Activated naive CD4-positive, alpha-beta T cell treated with anti-CD3 and anti-CD28 coated beads, Interleukin-2, amount 50 U/mL, for 24 hours (primary cell): ENCODE results near the gene CRLF1.
"Not testable (repeated sequence)": the region's sequence is repeated elsewhere in the genome, so short reads cannot be mapped to it uniquely, and the experiment has no call there.

Experiments used
- H3K27ac Mint-ChIP-seq: one replicate; pipeline ENCODE4 v1.8.0; 2021; ENCODE audit warnings: mild to moderate bottlenecking, mixed read lengths
- H3K27me3 Mint-ChIP-seq: one replicate; pipeline ENCODE4 v1.8.0; 2021; ENCODE audit warnings: mixed read lengths
- H3K36me3 Mint-ChIP-seq: one replicate; pipeline ENCODE4 v1.8.0; 2021; ENCODE audit warnings: mixed read lengths
- H3K4me1 Mint-ChIP-seq: one replicate; pipeline ENCODE4 v1.8.0; 2021; ENCODE audit warnings: mixed read lengths
- H3K4me3 Mint-ChIP-seq: one replicate; pipeline ENCODE4 v1.8.0; 2021; ENCODE audit warnings: mild to moderate bottlenecking, mixed read lengths
- H3K9me3 Mint-ChIP-seq: one replicate; pipeline ENCODE4 v1.8.0; 2021; ENCODE audit warnings: mixed read lengths

CRLF1 gene

DNA sequence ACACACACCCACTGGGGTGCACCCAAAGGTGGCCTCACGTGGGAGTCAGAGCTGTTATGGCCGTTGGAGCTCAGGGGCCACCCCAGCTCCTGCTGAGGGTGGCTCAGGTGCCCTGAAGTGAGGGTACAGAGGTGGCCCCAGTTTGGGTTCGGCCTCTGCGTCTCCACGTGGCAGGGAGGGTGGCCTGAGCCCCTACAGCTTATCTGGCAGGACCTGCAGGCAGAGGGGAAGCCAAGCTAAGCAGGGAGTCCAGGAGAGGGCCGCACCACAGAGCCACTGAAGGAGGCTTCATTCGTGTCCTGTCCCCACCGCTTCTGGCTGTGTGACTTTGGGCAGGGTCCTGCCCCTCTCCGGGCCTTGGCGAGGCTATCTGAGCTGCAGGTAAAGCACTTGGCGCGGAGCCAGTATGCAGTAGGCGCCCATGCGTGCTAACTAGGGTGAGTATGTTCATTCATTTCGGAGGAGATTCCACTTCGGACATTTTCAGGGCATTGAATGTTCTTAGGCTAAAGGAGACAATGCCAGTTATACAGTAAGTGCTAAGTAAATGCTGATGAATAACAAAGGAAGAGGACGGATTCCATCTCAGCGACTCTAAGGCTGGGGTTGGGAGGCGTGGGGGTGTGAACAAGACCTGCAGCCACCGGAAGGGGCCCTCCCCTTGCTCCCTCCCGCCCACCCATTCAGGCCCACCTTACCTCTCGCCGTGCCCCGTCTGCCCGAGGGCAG is 13.1 kb downstream of the CRLF1 start:
- H3K9me3 Mint-ChIP-seq = no peaks in the 10 kb centered on the region
- peak overlapping the region; percentile 67 for H3K4me3 Mint-ChIP-seq
- no peaks in the 10 kb centered on the region for H3K27me3 Mint-ChIP-seq
- peaks cover 28% of the 10 kb centered on the region for H3K4me1 Mint-ChIP-seq
- H3K36me3 Mint-ChIP-seq = peaks cover 3% of the 10 kb centered on the region
- H3K27ac Mint-ChIP-seq = no peak overlapping the region

DNA sequence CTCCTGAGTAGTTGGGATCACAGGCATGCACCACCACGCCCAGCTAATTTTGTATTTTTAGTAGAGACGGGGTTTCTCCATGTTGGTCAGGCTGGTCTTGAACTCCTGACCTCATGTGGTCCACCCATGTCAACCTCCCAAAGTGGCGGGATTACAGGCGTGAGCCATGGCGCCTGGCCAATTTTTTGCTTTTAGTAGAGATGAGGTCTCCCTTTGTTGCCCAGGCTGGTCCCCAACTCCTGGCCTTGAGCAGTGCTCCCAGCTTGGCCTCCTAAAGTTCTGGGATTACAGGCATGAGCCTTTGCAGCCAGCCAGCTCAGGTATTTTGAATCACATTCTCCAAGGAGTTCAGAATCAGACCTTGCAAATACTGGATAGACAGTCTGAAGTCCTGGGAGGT is 13.9 kb downstream of the CRLF1 start:
- not testable (repeated sequence) for H3K27ac Mint-ChIP-seq, H3K4me3 Mint-ChIP-seq, H3K9me3 Mint-ChIP-seq, H3K27me3 Mint-ChIP-seq, H3K36me3 Mint-ChIP-seq
- peaks cover 35% of the 10 kb centered on the region for H3K4me1 Mint-ChIP-seq

DNA sequence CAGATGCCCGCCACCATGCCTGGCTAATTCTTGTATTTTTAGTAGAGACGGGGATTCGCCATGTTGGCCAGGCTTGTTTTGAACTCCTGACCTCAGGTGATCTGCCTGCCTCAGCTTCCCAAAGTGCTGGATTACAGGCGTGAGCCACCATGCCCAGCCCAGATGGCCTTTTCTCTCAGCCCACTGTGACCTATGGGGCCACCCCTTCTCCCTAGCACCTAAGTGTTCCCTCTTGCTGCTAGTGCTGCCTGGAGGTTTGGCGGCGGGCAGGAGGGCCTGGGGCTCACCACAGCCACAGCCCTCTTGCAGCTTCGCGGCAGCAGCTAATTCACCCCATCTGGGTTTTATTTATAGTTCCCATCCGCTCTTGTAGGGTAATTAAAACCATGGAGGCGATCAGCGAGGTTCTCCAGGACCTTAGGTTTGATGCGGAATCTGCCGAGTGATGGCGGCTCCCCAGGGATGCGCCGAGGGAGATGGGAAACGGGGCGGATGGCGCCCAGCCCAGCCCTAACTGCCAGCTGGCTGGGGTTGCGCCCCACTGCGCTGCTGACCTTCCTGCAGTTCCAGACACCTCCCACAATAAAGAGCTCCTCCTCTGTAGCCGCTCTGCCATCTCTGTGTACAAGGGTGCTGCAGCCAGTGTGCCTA is 14.7 kb downstream of the CRLF1 start:
- Mint-ChIP-seq H3K9me3 (no peaks in the 10 kb centered on the region), H3K27ac (no peak overlapping the region), H3K4me3 (no peak overlapping the region), H3K27me3 (no peaks in the 10 kb centered on the region), H3K4me1 (peaks cover 37% of the 10 kb centered on the region), H3K36me3 (peaks cover 3% of the 10 kb centered on the region)

DNA sequence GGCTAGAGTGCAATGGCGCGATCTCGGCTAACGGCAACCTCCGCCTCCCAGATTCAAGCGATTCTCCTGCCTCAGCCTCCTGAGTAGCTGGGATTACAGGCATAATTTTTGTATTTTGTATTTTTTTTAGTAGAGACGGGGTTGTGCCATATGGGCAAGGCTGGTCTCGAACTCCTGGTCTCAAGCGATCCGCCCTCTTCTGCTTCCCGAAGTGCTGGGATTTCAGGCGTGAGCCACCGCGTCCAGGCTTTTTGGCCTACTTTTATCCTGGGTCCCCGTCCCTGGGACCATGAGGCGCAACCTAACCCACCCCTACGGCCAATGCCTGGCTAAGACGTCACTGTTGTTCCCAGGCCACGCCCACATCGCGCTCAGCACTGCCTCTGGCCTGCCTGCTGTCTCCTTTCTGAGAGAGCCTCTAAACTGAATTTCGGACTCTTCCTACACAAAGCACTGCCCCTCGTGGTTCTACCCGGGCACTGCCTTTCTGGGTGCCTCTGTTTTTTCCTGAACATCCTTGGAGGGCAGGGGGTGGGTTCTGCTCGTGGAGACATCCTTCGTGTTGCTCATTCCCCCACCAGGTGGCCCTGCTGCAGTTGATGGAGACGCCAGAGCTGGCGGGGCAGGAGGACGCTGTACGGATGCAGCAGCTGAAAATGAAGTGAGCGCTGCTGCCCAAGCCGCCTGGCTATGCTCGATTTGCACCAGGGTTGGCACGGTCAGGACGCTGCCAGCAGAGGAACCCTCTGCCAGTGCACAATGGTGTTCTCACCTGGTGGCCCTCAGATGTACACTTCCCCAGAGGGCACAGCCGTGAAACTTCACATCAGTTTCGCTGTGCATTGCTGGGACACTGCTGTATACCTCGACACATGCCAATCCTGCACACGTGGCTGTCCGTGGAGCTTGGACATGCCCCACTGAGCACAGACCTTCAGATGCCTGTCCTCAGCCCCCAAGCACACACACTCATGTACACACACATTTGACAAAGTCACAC is 16.0 kb downstream of the CRLF1 start:
- Mint-ChIP-seq H3K27me3 (no peaks in the 10 kb centered on the region), H3K27ac (peak overlapping the region; percentile 59), H3K9me3 (no peaks in the 10 kb centered on the region), H3K36me3 (peaks cover 3% of the 10 kb centered on the region), H3K4me3 (peak overlapping the region; percentile 89), H3K4me1 (peaks cover 42% of the 10 kb centered on the region)

DNA sequence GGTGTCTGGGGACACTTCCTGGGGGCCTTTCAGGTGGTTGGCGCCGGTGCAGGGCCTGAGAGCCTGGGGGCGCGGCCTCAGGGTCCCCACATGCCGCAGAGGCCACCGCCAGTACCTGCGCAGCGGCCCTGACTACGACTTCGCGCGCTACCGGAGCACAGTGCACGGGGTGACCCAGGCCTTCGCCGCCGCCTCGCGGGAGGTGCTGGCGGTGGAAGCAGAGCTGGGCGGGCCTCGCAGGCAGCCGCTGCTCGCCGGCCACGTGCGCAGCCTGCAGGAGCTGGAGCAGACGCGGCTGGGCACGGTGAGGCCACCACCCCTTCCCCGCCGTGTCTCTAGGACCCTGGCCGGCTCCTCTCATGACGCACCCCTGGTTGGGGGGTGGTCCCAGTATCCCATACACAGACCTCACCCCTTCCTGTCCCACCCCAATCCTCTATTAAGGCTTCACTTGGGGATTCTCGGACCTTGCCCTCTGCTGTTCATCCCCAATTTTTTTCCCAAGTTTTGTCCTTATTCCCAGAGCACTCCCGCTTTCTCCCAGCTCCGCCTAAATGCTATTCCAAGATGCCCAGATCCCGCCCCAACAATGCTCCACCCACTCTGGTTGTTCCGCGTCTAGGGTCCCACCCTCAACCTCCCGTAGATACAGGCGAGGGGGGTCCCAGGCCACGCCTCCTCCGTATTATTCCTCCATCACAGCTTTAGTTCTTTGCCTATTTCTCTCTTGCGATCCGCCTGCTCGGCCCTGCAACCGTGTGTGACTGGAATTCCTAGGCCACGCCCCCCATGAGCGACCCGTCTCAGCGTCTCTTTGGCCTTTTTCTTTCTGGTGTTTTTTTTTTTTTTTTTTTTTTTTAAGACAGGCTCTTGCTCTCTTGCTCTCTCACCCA is 17.0 kb downstream of the CRLF1 start:
- Mint-ChIP-seq H3K9me3 (no peaks in the 10 kb centered on the region), H3K4me1 (peaks cover 39% of the 10 kb centered on the region), H3K4me3 (peak overlapping the region; percentile 89), H3K36me3 (peaks cover 3% of the 10 kb centered on the region), H3K27me3 (no peaks in the 10 kb centered on the region), H3K27ac (peak overlapping the region; percentile 96)

DNA sequence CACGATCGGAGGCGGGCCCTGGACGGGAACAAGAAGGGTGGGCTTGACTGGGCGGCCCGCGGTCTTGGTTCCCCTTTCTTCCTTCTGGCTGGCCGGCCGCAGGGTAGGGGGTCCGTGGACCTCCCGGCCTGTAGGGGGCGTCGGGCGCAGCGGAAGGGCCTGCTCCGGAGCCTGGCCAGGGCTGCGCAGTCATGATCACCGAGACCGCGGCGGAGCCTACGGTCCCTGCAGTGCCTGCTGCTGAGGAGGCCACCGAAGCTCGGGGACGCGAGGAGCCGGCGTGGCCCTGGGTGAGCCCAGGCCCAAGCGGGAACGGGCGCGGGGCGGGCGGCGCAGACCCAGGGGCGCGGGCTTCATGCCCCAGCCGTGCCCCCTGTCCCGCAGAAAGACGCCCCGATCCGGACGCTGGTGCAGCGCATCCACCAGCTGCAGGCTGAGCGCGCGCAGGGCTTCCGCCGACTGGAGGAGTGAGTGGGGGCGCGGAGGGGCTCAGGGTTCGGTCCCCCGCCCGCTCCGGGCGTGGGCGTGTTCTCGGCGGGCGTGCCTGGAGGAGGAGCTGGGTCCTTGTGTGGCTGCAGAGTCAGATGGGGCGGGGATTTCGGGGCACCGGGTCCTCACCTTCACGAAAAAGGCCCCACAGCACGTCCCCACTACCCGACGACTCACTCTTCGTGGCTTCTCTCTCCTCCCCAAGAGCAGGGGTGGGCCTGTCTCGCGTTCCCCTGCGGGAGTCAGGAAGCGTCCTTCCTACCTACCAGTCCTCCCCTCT is 17.8 kb downstream of the CRLF1 start, which contains the start of gene REX1BD:
TSS of gene REX1BD (plus strand) at position 188 of the 769 bp plus-strand sequence. CDS start at position 192, 4 bp downstream.
- Mint-ChIP-seq H3K36me3 (peaks cover 3% of the 10 kb centered on the region), H3K9me3 (no peaks in the 10 kb centered on the region), H3K4me1 (peaks cover 38% of the 10 kb centered on the region), H3K27me3 (no peaks in the 10 kb centered on the region), H3K27ac (peak within 1 kb of the TSS; percentile 96), H3K4me3 (peak within 1 kb of the TSS; percentile 89)

DNA sequence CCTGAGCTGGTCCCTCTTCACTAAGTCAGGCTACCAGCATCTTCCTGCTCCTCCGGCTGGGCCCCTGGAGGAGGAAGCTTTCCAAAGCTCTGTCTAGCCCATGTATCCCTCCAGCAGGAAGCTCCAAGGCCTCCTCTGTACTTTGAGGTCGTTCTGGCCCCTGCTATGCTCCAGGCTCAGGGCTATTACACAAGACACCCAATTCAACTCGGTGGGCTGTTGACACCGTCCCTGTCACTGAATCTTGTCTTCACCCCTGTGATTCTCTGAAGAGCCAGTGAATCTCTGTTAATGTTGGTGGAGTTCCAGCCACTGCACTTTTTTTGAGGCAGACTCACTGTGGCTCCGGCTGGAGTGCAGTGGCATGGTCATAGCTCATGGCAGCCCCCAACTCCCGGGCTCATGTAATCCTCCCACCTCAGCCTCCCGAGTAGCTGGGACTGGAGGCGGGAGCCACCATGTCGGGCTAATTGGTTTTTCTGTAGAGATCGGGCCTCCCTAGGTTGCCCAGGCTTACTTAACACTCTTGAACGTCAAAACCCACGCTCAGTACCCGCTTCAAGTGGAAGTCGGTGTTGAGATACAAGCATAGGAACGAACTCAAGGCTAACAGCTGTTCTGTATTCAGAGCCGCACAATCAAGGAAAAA is 18.5 kb downstream of the CRLF1 start:
- H3K9me3 Mint-ChIP-seq = no peaks in the 10 kb centered on the region
- H3K36me3 Mint-ChIP-seq = peaks cover 3% of the 10 kb centered on the region
- no peaks in the 10 kb centered on the region for H3K27me3 Mint-ChIP-seq
- H3K4me1 Mint-ChIP-seq = peaks cover 38% of the 10 kb centered on the region
- H3K27ac Mint-ChIP-seq = peak overlapping the region; percentile 91
- H3K4me3 Mint-ChIP-seq = peak overlapping the region; percentile 89

DNA sequence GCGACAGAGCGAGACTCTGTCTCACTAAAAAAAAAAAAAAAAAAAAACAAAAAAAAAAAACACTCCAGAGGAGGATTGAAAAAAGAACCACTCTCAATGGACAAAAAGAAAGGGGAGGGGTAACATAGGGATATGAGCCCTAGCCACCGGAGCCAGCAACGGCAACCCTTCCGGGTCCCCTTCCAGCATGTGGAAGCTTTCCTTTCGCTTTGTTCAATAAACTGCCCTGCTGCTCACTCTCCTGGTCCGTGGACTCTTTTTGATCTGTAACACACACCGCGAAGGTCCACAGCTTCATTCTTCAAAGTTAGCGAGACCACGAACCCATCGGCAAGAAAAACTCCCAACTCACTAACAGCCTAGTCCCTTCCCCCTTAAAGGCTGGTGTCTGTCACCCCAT is 19.0 kb downstream of the CRLF1 start:
- no peak overlapping the region for H3K27ac Mint-ChIP-seq
- H3K27me3 Mint-ChIP-seq = no peaks in the 10 kb centered on the region
- no peaks in the 10 kb centered on the region for H3K9me3 Mint-ChIP-seq
- peaks cover 38% of the 10 kb centered on the region for H3K4me1 Mint-ChIP-seq
- H3K36me3 Mint-ChIP-seq = peaks cover 3% of the 10 kb centered on the region
- H3K4me3 Mint-ChIP-seq = peak overlapping the region; percentile 89

DNA sequence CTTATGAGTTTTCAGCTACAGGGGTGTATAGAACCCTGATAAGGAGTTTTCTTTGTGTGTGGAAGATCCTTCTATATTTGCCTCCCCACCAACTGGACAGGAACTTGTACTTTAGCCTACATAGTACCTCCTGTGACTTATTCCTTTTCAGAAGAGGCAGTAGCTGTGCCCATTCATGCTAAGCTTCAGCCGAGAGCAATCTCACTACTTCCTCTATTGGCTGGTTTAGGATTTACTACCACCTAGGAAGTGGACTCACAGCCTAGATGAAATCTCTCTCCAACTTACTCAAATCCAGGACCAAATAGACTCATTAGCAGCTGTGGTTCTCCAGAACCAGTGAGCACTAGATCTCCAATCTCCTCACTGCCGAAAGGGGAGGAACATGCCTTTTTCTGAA is 20.3 kb downstream of the CRLF1 start:
- Mint-ChIP-seq H3K27me3 (no peaks in the 10 kb centered on the region), H3K4me3 (no peak overlapping the region), H3K27ac (no peak overlapping the region), H3K36me3 (peaks cover 3% of the 10 kb centered on the region), H3K4me1 (peaks cover 38% of the 10 kb centered on the region), H3K9me3 (no peaks in the 10 kb centered on the region)

DNA sequence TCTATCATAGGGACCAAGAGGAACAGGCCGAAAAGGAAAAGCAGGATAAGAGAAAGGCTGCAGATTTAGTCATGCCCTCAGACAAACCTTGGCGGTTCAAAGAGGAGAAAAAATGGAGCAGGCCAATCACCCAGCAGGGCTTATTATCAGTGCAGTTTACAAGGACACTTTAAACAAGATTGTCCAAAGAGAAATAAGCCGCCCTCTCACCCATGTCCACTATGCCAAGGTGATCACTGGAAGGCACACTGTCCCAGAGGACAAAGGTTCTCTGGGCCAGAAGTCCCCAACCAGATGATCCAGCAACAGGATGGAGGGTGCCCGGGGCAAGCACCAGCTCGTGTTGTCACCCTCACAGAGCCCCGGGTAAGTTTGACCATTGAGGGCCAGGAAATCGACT is 26.3 kb downstream of the CRLF1 start:
- H3K4me3 Mint-ChIP-seq = no peak overlapping the region
- H3K27ac Mint-ChIP-seq = no peak overlapping the region
- H3K27me3 Mint-ChIP-seq = no peaks in the 10 kb centered on the region
- H3K4me1 Mint-ChIP-seq = peaks cover 2% of the 10 kb centered on the region
- H3K9me3 Mint-ChIP-seq = no peaks in the 10 kb centered on the region
- H3K36me3 Mint-ChIP-seq = peaks cover 4% of the 10 kb centered on the region

DNA sequence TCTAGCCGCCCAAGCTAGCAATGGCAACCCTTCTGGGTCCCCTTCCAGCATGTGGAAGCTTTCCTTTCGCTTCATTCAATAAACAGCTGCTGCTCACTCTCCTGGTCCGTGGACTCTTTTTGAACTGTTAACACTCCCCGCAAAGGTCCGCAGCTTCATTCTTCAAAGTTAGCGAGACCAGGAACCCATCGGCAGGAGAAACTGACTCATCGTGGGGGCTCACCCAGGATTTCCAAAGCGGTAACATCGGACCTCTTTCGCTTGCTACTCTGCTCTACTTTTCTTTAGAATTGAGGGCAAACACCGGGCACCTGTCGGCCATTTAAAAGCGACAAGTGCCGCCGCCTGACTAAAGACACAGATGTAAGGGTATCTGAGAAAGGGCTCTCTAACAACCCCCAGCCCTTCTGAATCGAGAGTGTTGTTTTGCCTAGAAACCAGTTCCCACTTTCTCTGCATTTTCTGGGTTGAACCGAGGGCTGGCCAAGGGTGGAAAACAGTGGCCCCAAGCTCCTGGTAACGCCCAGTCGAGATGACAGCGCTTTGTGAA is 29.2 kb downstream of the CRLF1 start:
- Mint-ChIP-seq H3K27me3 (no peaks in the 10 kb centered on the region), H3K27ac (no peak overlapping the region), H3K4me3 (no peak overlapping the region), H3K4me1 (peaks cover 18% of the 10 kb centered on the region), H3K9me3 (no peaks in the 10 kb centered on the region), H3K36me3 (peaks cover 12% of the 10 kb centered on the region)

DNA sequence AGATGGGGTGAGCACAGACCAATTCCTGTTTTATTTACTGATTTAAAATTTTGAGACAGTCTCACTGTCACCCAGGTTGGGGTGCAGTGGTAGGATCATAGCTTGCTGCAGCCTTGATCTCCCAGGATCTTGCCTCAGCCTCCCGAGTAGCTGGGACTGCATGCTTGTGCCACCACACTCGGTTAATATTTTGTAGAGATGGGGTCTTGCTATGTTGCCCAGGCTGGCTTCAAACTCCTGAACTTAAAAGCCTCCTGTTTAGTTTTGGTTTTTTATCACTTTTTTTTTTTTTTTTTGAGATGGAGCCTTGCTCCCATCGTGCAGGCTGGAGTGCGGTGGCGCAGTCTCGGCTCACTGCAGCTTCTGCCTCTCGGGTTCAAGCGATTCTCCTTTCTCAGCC is 30.2 kb downstream of the CRLF1 start:
- peaks cover 14% of the 10 kb centered on the region for H3K36me3 Mint-ChIP-seq
- no peaks in the 10 kb centered on the region for H3K9me3 Mint-ChIP-seq
- H3K27me3 Mint-ChIP-seq = no peaks in the 10 kb centered on the region
- no peak overlapping the region for H3K4me3 Mint-ChIP-seq
- H3K27ac Mint-ChIP-seq = no peak overlapping the region
- H3K4me1 Mint-ChIP-seq = peaks cover 23% of the 10 kb centered on the region

DNA sequence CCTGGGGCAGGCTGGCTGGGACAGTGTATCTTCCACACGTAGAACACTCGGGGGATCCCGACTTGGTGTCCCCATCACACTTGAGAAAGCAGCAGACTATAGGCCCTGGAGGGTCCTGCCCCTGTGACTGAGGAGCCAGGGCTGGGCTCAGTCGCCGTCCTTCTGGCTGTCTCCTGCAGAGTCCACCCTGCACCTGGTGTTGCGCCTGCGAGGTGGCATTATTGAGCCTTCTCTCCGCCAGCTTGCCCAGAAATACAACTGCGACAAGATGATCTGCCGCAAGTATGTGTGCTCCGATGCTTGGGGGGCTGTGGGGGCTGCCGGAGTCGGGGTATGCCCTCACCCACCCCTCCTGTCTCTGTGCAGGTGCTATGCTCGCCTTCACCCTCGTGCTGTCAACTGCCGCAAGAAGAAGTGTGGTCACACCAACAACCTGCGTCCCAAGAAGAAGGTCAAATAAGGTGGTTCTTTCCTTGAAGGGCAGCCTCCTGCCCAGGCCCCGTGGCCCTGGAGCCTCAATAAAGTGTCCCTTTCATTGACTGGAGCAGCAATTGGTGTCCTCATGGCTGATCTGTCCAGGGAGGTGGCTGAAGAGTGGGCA is 31.8 kb downstream of the CRLF1 start:
- peaks cover 15% of the 10 kb centered on the region for H3K36me3 Mint-ChIP-seq
- peaks cover 25% of the 10 kb centered on the region for H3K4me1 Mint-ChIP-seq
- H3K4me3 Mint-ChIP-seq = peak overlapping the region; percentile 54
- no peaks in the 10 kb centered on the region for H3K27me3 Mint-ChIP-seq
- no peak overlapping the region for H3K27ac Mint-ChIP-seq
- H3K9me3 Mint-ChIP-seq = no peaks in the 10 kb centered on the region
